NCI-H1092 treated with DMSO at 0.1 percent for 48 hours (cell line): Measurements from ENCODE around the gene PYHIN1.
"Not testable (repeated sequence)": the region's sequence is repeated elsewhere in the genome, so short reads cannot be mapped to it uniquely, and the experiment has no call there.

Source experiments
- DNase-seq: peaks from one replicate; lab custom pipeline; 2025; lab: John Stamatoyannopoulos, UW

PYHIN1 gene

DNA sequence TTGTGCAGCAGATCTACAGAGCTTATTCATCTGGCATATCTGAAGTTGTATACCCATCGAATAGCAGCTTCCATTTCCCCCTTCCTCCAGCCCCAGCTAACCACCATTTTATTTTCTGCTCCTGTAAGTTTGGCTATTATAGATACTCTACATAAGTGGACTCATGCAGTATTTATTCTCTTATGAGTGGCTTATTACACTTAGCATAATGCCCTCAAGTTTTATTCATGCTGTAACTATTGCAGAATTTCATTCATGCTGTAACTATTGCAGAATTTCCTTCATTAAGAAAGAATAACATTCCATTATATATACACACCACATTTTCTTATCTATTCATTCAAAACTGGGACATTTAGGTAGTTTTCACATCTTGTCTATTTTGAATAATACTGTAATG is 47.9 kb downstream of the PYHIN1 start:
- DNase-seq, result no peak

DNA sequence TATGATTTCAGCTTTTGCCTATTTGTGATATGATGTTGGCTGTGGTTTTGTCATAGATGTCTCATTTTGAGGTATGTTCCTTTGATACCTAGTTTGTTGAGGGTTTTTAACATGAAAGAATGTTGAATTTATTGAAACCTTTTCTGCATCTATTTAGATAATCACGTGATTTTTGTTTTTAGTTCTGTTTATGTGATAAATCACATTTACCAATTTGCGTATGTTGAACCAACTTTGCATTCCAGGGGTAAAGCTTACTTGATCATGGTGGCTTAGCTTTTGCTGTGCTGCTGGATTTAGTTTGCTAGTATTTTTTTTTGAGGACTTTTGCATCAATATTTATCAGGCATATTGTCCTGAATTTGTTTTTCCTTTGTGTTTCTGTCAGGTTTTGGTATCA is 51.9 kb downstream of the PYHIN1 start:
- no peak for DNase-seq

DNA sequence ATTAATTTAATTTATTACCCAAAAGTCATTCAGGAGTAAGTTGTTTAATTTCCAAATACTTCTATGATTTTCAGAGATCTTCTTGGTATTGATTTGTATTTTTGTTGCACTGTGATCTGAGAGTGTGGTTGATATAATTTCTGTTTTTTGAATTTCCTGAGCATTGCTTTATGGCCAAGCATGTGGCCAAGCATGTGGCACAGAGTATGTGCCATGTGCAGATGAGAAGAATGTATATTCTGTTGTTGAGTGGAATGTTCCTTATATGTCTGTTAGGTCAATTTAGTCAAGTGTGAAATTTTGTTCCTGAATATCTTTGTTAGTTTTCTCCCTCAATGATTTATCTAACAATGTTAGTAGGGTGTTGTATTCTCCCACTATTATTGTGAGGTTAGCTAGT is 53.0 kb downstream of the PYHIN1 start:
- no peak for DNase-seq

GRCh38 chr1:158989424-158989823 is 58.1 kb downstream of the PYHIN1 start:
- no peak for DNase-seq

- DNase-seq, result no peak
Observed at GRCh38 chr1:158992787-158993312, 61.5 kb downstream of the PYHIN1 start.

GRCh38 chr1:158996998-158997397 is 65.6 kb downstream of the PYHIN1 start:
- DNase-seq, result no peak

- no peak for DNase-seq
Observed at GRCh38 chr1:158998037-158998780, 66.9 kb downstream of the PYHIN1 start.

DNA sequence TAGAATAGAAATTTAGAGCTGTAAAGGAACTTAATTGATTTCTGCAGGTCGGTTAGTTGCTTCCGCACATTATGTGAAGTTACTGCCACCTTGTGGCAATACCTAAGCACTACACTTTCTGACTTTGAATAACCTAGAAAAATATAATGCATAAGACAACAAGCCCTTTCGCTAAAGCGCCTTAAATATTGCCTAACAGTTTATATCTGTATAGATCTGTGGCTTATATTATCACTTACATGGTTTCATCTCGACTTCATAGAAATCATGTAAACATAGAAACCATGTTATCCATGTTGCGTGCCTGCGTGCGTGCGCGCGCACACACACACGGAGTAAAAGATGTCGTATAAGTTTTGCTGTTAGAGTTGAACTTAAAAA is 67.4 kb downstream of the PYHIN1 start:
- DNase-seq, result peak; percentile 53

- DNase-seq, result no peak
Observed at GRCh38 chr1:158999316-159000069, 68.1 kb downstream of the PYHIN1 start.

GRCh38 chr1:159000070-159000409 is 68.7 kb downstream of the PYHIN1 start:
- DNase-seq, result no peak

GRCh38 chr1:159000625-159001024 is 69.3 kb downstream of the PYHIN1 start:
- no peak for DNase-seq

- DNase-seq, result no peak
Observed at GRCh38 chr1:159005161-159005560, 73.8 kb downstream of the PYHIN1 start.

DNA sequence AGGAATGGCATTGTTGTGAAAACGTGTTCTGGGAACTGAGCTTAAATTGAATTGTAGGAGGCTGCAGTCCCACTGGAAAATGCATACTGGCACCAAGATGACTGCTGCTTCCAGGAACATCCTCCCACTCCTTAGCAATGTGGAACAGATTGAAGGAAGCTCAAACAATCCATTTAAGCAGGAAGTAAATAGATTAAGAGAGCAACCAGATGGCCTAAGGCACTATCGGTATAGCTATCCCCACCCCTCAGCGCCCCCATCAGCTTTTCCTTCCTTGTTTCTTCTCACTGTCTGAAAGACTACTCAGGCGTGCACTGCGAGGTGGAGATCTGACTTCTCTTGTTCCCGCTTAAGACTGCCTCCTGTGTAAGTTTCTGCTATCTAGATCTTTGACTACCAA is 74.3 kb downstream of the PYHIN1 start:
- no peak for DNase-seq

DNA sequence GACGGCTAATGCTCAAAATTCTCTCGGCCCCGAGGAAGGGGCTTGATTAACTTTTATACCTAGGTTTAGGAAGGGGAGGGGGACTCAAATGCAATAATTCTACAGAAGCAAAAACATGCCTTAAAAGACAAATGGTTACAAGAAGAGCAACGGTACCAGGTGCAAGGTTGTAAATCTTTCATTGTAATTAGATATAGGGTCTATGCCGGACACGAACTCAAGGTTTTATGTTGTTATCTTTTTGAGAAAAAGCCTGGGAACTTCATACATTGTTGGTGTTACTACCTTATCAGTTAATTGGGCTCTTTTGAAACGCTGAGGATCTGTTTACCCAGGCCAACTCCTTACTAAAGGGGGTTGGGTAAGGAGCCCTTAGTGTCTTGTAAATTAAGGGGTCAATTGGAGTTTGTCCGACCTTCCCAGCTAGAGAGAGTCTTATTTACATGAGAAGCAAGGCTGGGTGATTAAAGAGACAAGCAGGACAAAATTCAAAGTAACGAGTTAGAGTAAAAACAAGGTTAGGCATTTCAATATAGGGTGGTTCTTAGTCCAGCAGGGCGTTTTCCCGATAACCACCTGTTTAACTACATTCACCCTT is 75.0 kb downstream of the PYHIN1 start:
- DNase-seq, result not testable (repeated sequence)

DNA sequence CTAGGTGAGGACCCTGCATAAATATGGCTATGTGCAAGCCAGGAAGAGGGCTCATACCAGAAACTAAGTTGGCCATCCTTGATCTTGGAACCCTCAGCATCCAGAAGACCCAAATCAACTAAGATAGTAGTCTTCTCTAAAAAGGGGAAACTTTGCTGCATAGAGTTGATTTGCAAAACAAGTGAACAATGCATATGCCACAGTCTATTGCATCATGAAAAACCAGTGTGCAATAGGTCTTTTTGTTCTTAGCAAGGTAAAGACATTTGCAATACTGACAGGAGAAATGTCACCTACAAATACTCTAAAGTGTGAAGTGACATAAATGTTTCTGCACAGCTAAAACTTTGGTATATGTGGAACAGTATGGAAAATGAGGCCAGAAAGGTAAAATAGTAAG is 76.4 kb downstream of the PYHIN1 start:
- DNase-seq, result no peak

- DNase-seq, result no peak
Observed at GRCh38 chr1:159008744-159009188, 77.4 kb downstream of the PYHIN1 start.

- DNase-seq, result no peak
Observed at GRCh38 chr1:159009287-159009686, 77.9 kb downstream of the PYHIN1 start.

DNA sequence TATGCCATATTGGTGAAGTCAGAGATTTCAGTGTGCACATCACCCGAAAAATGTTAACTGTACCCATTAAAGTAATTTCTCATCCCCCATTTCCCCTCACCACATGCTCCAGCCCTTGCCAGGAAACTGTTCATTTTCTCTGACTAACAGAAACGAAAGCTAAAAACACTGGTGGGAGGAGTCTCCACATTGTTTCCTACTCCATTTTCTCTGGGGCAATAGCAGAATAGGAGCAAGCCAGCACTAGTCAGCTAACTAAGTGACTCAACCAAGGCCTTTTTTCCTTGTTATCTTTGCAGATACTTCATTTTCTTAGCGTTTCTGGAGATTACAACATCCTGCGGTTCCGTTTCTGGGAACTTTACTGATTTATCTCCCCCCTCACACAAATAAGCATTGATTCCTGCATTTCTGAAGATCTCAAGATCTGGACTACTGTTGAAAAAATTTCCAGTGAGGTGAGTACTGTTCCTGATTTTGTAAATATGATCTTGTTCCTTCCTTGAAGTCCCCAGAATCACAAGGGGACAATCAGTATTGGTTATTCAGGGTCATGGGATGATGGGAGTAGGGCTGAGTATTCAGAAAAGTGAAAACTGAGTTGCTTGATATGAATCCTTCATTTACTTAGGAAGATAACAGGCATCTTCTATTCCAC is 78.5 kb downstream of the PYHIN1 start, which contains the start of gene IFI16:
Gene IFI16, plus strand, starts transcription at position 204 of the 658 bp plus-strand sequence. CDS start 4,774 bp downstream, outside the sequence.
- no peak for DNase-seq

DNA sequence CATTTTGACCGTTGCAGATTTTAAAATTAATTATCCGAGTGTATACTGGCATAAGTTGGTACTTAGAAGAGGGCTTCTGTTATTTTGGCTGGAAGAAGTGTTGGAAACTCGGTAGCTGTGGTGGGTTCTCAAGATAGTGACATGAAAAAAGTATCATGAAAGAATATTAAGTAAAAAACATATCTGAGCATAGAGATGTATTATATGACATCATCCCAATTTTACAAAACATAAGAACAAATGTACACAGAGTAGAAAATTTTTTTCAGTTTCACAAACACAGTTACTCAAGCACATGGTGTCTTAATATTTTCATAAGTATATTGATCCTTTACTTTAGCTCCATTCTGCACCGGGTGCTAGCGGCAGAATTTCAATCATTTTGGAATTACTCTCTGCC is 79.0 kb downstream of the PYHIN1 start:
- DNase-seq, result no peak

GRCh38 chr1:159011001-159011400 is 79.6 kb downstream of the PYHIN1 start:
- DNase-seq, result not testable (repeated sequence)

DNA sequence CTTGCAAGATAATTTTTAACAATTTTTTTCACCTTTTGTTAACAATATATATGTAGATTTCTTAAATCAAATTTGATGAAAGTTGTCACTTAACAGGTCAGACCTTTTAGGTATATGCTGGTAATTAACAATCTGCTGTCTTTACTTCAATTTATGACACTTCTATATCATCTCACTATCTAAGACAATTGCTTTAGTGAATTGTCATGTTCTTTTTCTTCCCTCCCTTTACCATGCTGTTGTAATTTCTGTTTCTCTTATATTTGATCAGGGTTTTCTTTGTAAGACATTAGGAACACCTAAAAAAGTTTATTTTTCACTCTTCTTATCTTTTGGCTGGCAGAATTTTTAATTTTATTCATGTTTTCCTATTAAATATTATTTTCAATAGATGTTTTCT is 80.4 kb downstream of the PYHIN1 start:
- no peak for DNase-seq

DNA sequence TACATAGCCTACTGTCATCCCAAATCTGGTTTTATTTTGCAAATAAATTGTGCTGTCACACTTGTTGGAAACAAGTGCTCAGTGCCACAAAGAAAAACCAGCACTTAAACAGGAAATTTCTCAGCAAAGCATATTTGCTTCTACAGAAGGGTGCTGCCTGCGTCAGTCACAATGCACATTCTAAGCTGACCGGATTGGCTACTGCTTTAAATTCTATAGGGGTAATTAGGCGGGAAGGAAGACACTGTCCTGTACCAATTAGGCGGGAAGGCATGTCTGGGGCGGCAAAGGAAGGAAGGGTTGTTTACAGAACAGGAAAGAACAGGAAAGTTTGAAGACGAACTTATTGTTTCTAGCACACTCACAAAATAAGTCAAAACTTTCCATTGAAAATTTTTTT is 81.1 kb downstream of the PYHIN1 start:
- no peak for DNase-seq
